Measurements from ENCODE around the gene ALG2.

Gene ALG2

DNA sequence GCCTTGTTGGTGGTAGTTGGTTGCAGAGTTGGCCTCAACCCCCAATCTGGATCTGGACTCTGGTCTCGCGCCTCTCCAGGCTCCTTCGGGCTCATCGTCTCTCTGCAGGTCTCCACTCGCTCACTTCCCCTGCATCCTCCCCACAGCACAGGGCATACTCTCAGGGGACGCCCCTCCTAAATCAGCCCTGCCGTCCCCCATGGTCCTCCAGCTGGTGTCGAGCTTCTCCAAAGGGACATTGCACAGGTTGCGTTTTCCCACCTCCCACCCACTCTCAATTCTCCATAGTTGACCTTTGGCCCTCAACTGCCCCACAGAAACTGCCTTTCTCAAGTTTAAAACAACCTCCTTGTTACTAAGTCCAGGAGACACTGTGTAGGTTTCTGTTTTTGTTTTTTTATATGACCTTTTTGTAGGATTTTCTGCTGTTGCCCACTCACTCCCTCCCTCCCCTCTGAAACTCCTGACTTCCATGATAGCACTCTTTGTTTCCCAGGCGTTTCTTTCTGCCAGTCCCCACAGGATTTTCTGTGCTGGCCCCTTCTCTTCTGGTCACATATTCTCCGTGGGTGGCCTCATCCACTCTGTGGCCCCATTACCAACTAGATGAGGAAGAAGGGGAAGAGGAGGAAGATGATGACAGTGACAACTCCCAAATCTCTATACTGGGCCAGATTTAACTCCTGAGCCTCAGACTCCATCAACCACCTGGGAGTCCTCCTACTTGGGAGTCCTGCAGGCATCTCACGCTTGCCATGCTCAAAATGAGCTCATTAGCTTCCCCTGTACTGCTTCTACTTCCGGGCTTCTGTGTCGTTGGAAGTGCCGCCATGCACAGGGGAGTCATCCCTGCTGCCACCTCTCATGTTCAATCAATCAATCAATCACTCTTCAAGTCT is 50.3 kb downstream of the ALG2 start:
- Histone ChIP-seq H3K36me3 (ENCODE audit: insufficient read depth, low read length) (no peaks in the 10 kb centered on the region), H3K4me3 (ENCODE audit: low read length) (no peak overlapping the region), H2AFZ (ENCODE audit: low read depth, low read length) (no peak overlapping the region), H3K27me3 (ENCODE audit: insufficient read depth, low read length) (no peaks in the 10 kb centered on the region), H3K4me1 (ENCODE audit: insufficient read depth, low read length) (peaks cover 66% of the 10 kb centered on the region), H3K9me3 (ENCODE audit: low read length) (no peaks in the 10 kb centered on the region)

- H3K4me1 ChIP-seq (ENCODE audit: insufficient read depth, low read length) = peaks cover 61% of the 10 kb centered on the region
These were observed 51.6 kb downstream of the ALG2 start for GRCh38 chr9:99169982-99170761.

DNA sequence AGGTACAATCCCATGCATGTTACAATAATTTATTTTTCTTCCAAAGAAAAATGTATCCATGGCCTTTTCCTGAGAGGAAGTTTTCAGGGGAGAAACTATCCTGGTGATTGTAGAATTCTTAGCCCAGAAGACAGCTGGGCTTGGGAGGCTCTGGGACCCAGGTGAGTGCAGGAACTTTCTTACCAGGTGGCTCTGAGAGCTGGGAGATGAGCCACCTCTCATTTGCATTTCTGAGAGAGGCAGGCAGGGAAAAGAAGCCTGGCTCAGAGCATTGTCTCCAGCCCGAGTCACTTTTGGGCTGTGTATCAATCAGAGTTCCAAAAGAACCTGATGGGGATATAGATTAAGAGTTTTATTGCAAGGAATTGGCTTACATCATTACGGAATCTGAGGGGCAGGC is 52.7 kb downstream of the ALG2 start:
- Histone ChIP-seq H3K27me3 (ENCODE audit: insufficient read depth, low read length) (no peaks in the 10 kb centered on the region), H3K9me3 (ENCODE audit: low read length) (no peaks in the 10 kb centered on the region), H3K4me3 (ENCODE audit: low read length) (no peak overlapping the region), H2AFZ (ENCODE audit: low read depth, low read length) (no peak overlapping the region), H3K36me3 (ENCODE audit: insufficient read depth, low read length) (no peaks in the 10 kb centered on the region), H3K4me1 (ENCODE audit: insufficient read depth, low read length) (peaks cover 59% of the 10 kb centered on the region)

More at GRCh38 chr9:99169982-99170761, 51.6 kb downstream of the ALG2 start:
- Histone ChIP-seq H3K4me3 (ENCODE audit: low read length) (peak overlapping the region; percentile 39), H2AFZ (ENCODE audit: low read depth, low read length) (peak overlapping the region; percentile 59), H3K27me3 (ENCODE audit: insufficient read depth, low read length) (no peaks in the 10 kb centered on the region), H3K9me3 (ENCODE audit: low read length) (no peaks in the 10 kb centered on the region), H3K36me3 (ENCODE audit: insufficient read depth, low read length) (no peaks in the 10 kb centered on the region)

GRCh38 chr9:99167694-99168093 is 54.0 kb downstream of the ALG2 start:
- no peaks in the 10 kb centered on the region for H3K9me3 ChIP-seq (ENCODE audit: low read length)
- H3K4me3 ChIP-seq (ENCODE audit: low read length) = no peak overlapping the region
- no peak overlapping the region for H2AFZ ChIP-seq (ENCODE audit: low read depth, low read length)
- H3K36me3 ChIP-seq (ENCODE audit: insufficient read depth, low read length) = no peaks in the 10 kb centered on the region
- peaks cover 48% of the 10 kb centered on the region for H3K4me1 ChIP-seq (ENCODE audit: insufficient read depth, low read length)
- no peaks in the 10 kb centered on the region for H3K27me3 ChIP-seq (ENCODE audit: insufficient read depth, low read length)

GRCh38 chr9:99167119-99167518 is 54.6 kb downstream of the ALG2 start:
- H3K27me3 ChIP-seq (ENCODE audit: insufficient read depth, low read length) = no peaks in the 10 kb centered on the region
- no peak overlapping the region for H3K4me3 ChIP-seq (ENCODE audit: low read length)
- H3K4me1 ChIP-seq (ENCODE audit: insufficient read depth, low read length) = peaks cover 43% of the 10 kb centered on the region
- H3K36me3 ChIP-seq (ENCODE audit: insufficient read depth, low read length) = no peaks in the 10 kb centered on the region
- no peaks in the 10 kb centered on the region for H3K9me3 ChIP-seq (ENCODE audit: low read length)
- H2AFZ ChIP-seq (ENCODE audit: low read depth, low read length) = no peak overlapping the region
